Inferior parietal cortex (tissue), 1 donor: ENCODE data around the gene CD93.

Experiments used
- DNase-seq: peaks from one replicate; pipeline ENCODE4 v3.0.0-alpha.2; 2016; ENCODE audit errors: extremely low spot score

CD93 gene

DNA sequence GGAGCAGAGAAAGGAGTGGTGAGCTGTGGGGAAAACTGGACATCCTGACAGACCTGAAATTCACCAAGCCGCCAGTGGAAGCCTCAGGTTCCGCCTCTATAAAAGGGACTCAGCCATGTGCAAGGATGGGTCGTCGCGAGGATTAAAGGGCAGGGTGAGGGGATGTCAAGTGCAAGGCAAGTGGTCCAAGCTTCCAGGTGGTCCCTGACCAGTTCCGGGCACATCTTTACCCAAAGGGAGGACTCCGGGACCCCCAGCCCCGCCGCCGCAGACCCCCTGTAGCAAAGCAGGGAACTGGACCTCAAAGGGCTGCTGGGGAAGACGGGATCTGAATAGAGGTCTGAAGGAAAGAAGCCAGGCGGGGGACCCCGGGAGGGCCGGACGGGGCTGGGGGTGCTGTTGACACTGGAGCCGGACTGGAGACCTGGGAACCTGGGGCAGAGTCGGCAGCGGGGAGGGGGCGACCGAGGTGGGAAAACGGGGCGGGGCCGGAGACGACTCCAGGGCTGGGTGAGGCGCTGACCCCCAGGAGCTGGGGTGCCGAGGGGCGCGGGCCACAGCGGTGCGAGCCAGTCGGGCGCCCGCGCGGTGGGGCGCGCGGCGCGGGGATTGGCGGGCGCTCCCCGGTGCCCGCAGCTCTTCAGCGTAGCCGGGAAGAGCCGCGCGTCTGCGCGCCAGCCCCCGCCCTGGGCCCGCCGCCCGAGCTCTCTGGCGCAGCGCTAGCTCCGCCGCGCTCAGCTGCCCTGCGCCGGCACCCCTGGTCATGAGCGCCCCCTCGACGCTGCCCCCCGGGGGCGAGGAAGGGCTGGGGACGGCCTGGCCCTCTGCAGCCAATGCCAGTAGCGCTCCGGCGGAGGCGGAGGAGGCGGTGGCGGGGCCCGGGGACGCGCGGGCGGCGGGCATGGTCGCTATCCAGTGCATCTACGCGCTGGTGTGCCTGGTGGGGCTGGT, 51.1 kb downstream of the CD93 start, which contains the start of gene SSTR4:
Gene SSTR4, plus strand, starts transcription at position 592 of the 951 bp plus-strand sequence. Its CDS starts 172 bp downstream, at position 764.
- no peak for DNase-seq

DNA sequence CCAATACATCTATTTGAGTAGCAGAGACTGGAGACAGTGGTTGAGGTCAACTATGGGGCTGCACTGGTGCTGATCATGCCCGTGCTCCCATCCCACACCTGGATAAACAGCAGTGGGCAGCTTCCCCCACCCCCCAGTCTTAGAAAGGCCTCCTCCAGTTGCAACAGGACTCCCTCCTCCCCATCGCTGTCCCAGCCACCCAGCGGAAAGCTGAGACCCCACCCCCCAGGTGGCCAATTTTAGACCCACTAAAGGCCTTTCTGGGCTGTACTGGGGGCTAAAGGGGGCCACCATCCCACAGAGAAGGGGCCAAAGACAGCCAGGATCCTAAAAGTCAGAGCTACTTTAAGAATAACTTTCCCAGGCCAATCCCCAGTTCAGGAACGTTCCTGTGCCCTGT, 52.2 kb downstream of the CD93 start:
- DNase-seq, result no peak

DNA sequence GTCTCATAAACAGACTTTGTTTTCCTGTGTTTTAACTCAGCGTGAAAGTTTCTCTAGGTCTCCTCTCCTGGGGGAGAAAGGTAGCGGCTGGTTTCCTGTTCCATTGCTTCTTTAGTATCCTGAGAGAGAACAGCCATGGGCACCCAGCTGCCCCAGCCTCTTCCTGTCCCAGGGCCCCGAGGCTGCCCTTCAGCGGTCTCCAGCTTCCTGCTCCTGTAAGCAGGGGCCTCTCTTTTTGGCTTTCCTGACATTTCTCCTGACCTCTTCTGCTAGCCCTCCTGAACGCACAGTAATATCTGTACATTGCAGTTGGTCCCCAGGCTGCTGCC, 53.4 kb downstream of the CD93 start:
- DNase-seq, result no peak

DNA sequence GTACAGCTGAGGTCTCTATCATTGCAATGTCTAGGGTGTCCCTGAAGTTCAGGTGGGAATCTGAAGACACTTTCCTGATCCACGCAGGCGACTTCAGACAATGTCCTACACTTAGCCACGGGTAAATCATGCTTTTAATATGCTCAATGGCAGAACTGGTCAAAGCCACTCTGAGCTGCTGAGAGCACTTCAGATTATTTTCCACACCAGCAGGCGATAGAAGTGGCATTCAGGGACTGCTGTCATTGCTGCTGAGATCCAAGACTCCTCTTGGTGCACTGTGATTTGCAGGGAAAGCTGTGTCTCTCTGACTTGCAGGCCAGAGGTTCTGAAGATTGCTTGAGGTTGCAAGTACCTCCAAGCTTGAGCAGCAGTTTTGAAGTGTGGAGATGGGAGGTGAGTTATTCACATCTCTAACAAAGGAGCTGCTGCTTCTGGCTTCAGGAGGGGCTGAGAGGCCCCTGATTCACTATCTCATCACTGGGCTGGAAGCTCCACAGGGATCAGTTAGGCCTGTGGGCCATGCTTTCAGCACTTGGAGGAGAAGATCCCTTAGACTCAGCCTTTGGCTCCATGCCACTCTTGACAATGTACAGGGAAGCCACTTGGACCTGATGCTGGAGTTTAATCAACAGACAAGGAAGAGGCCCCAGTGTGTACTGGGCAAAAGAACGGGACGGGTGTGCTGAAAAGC, 53.9 kb downstream of the CD93 start:
- no peak for DNase-seq

DNA sequence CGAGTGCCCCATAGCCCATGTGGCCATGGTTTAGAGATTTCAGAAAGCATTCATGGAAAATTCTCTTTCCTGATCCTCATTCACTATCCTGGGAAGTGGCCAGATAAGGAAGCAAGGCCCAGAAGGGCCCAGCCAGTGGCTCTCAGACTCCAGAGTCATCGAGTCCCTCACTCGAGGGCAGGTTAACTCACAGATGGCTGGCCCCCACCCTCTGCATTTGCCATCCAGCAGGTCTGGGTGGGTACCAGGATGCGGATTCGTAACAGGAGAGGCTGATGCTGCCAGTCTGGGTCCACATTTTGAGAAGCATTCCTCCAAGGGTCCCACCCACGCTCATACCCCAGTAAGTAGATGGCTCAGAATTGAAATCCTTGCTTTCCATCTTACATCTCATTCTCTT, 54.8 kb downstream of the CD93 start:
- DNase-seq, result no peak
